HG03571 (cell line): ENCODE data around the gene NMRAL1.

Experiments used
- ATAC-seq: cut with Tn5 transposase; IDR thresholded peaks from one replicate; pipeline ENCODE4 v1.9.1; 2021; ENCODE audit not compliant: unreplicated experiment

NMRAL1 gene

DNA sequence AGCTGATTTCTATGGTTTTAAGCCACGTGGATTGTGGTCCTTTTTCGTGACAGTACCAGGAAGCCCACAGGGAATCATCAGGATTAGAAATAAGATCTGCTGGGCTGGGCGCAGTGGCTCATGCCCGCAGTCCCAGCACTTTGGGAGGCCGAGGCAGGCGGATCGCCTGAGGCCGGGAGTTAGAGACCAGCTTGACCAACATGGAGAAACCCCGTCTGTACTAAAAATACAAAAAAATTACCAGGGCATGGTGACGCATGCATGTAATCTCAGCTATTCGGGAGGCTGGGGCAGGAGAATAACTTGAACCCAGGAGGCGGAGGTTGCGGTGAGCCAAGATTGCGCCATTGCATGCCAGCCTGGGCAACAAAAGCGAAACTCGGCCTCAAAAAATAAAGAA is 6.5 kb downstream of the NMRAL1 start:
- ATAC-seq = no peak

DNA sequence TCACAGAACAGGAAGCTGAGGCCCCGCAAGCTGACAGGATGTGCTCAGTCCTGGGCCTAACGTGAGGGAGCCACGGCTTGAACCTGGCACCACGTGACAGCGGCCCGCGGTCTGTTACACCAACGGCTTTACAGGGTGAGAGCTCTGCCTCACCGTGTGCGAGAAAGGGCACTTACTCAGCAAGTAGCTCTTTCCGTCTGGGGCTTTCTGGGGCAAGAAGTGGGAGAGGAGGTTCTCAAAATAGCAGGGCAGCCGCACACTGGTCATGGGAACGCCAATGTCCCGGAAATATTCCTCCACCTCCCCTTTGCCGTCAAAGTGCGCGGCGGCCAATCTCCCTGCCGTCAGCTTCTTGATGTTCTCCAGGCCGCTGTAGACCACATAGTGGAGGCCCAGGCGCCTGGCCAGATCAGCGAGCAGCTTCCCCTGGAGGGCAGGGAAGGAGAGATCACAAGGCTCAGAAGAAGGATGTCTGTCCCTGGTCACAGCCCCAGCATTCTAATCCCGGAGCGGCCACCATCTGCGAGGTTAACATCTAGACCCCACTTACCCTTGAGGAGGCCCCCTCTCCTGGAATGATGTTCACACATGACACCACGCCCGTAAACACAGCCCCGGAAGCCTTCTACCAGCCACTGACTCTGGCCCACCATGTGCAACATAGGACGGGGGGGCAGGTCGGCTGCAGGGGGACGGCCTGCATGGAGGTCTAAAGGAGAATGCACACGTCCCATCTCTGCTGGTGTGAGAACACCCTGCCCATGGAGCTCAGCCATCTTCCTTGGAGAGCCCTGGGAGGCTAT is 8.2 kb downstream of the NMRAL1 start:
- no peak for ATAC-seq

DNA sequence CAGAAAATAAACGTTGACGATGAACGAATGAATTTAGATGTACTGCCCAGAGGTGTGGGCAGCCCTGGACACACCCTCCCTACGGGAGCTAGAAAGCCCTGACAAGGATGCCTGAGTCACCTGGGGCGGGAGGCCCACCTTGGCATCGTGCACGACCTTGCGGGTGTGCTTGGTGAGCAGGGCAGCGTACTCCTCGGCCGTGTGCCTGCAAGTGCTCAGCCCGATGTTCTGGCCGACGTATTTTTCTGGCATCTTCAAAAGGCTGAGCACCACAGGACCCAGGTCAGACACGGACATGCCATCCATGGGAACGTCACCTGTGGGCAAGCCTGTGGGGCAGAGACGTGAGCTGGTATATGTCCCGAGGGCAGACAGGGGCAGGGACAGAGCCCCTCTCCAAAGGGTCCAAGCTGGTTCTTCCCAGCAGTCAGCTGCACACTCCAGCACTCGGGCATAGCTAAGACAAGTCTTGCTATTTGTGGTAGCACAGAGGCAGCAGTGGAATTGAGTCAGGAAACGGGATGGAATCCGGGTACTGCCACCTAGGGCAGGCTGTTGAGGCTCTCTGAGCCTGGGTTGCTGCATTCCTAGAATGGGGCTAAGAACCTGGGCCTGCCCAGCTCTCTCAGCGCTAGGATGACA is 10.8 kb downstream of the NMRAL1 start:
- no peak for ATAC-seq

DNA sequence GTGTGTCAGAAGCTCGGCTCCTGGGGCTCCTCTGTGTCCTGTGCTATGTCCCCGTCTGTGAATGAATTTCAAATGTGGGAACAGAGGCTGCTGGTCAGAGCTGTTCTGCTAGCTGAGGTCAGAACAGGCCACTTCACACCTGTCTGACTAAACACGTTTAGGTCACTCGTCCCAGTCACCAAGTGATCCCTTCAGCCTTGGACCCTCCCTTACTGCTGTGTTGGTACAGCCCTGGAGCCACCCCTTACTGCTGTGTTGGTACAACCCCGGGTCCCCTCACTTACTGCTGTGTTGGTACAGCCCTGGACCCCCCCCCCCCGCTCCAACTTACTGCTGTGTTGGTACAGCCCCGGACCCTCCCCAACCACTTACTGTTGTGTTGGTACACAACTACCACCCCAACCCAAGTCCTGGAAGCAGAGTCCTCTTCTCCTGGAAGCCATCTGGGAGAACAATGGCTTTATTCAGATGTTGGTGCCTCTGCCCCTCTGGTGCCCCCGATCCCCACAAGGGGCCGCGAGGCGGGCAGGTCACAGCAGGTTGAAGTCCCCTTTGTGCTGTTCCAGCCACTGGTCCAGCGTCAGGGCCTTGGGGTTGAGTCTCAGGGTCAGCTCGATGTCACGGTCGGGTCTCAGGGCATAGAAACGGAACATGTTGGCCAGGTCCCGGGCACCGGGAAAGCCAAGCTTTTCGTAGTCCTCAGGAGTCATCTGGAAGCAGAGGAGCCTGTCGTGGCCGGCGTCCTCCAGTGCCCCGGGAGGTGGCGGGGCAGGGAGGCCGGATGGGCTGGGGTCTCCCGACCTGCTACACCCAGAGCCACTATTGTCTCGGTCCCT is 13.0 kb downstream of the NMRAL1 start:
- no peak for ATAC-seq

DNA sequence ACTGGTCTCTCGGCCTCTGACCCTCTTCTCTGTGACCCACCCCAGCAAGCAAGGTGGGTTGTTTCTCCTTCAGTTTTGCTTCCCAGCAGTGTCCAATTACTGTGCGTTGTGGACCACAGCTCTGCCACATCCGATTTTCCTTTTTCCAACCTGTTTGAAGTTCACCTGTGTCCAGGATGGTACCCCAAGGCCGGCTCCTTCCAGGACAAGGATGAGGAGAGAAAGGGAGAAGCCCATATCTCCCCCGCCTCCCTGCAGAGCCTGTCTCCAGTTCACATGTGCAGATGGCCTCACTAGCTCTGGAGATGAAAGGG is 13.5 kb downstream of the NMRAL1 start:
- ATAC-seq = no peak

DNA sequence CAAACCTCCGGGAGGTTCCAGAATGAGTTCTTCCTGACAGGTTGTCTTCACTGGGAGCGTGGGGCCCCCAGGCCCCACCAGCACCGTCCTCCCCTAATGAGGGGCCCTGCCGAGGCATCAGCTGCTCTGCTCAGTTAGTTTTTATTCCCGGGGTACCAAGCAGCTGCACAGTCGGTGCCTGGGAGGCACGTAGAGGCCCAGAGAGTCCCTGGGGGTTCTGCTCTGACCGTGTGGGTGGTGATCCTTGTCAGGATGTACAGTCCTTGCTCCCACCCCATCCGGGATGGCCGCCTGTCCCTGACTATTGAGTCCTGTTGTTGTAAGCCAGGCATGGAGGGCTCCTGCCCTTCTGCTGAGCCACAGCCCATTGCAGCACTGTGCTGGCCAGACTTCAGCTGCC is 18.5 kb downstream of the NMRAL1 start:
- no peak for ATAC-seq

DNA sequence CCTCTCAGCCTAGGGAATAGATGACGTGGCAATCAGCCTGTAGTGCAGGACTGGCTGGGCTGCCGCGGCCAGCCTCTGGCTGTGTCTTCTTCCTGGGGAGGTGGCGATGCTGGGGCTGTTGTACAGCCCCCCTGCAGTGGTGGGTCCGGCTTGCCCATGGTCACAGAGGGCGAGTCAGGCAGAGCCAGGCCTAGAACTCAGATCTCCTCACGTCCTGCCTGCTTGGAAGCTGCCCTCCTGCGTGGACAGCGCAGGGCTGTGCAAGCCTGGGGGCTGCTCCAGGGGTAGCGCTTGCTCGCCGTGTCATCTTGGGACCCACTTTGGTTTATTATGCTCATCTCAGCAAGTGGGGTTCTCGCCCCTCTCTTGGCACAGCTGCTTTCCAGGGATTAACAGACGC is 19.3 kb downstream of the NMRAL1 start:
- no peak for ATAC-seq

DNA sequence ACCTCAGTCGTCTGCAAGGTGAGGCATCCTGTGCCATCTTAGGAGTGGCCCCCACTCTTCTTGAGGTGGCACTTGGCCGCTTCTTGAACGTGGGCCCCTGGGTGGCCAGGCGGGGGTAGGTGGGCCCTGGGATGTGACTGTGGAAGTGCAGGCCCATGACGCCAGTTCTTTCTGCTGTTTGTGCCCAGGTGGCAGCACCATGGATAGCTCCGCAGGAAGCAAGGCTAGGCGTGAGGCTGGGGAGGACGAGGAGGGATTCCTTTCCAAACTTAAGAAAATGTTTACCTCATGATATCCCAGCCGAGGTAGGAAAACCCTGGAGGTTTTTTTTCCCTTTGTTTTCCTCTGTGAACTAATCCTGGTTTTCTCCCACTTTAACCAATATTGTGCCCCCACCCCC is 19.8 kb downstream of the NMRAL1 start:
- no peak for ATAC-seq

DNA sequence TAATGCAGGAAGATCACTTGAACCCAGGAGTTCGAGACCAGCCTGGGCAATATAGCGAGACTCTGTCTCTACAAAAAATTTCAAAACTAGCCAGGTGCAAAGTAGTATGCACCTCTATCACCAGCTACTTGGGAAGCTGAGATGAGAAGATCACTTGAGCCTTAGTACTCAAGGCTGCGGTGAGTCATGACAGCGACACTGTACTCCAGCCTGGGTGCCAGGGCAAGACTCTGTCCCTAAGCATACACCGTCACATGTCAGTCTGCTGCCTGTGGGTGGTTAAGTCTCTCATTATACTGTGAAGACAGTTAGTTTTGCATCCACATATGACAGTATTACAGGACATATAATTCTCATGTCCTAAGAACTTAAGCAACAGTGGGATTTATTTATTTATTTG is 21.8 kb downstream of the NMRAL1 start:
- no peak for ATAC-seq

DNA sequence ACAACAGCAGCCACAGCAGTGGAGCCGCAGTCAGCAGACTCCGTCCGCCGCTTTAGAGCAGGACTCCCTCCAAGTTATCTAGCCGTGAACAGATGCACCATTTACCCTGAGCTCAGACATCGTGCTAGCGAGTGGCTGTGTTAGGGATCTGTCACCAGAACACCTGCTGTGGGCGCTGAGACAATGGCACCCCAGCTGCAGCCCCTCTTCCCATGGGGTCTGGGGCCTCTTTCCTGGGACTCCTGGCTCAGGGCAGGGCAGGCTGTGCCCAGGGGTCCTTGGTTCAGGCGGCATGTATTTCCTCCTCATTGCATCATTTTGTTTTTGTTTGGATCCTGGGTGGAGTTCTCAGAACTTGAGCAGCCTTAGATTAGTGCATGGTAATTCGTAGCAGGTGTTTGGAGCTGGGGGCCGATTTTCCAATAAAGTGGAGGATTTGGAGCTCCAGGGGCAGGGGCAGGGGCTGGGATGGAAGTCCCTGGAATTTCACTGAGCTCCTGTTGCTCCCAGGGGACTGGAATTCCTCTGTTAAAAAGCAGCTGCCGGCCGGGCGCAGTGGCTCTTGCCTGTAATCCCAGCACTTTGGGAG is 23.4 kb downstream of the NMRAL1 start:
- no peak for ATAC-seq

DNA sequence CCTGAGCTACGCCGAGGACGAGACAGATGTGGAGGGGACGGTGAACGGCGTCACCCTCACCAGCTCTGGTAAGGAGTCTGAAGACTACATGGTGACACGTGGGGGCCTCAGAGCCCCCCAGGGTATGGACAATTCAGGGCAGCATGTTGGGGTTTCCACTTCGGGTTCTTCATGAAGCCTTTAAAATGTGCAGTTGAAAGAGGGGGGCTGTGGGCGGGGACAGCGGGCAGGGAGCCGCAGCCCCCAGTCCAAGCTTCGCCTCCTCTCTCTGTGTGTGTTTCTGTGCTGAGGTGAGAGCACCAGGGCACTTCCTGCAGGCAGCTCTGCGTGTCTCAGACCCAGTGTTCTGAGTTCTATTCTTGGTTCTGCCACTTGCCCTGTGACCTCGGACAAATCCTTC is 24.0 kb downstream of the NMRAL1 start:
- ATAC-seq = no peak

DNA sequence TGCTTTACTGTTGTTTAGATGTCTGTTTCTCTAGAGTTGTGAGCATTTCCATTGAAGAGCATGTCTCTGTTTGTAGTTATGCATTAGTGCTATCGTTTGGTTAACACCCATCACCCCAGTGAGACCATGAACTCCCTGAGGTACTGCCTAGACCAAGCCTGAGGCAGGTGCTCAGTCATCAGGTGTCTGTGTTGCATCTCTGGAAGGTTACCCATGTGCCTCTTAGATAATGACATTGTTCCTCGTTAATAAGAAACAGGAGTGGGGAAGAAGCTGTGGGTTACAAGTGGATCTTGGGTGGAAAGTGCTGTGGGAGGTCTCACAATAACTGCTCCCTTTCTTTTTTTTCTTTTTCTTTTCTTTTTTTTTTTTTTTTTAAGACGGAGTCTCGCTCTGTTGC is 30.4 kb downstream of the NMRAL1 start:
- ATAC-seq = no peak

DNA sequence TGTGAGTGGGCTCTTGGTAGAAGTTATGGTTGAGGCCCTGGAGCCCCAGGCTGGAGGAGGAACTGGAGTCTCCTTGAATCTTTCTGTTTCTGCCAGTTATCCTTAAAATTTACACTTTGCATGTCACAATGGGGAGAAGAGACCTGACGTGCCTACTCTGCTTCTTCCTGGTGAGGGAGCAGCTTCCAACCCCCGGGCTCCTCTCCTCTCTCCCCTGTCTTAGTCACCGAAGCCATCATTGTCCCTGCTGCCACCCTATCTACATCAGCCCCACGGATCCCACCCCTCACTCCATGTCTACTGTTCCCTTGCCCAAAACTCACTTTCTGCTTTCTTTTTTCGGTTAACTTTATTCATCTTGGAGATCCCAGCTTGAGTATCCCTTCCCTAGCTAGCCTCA is 31.2 kb downstream of the NMRAL1 start:
- no peak for ATAC-seq

DNA sequence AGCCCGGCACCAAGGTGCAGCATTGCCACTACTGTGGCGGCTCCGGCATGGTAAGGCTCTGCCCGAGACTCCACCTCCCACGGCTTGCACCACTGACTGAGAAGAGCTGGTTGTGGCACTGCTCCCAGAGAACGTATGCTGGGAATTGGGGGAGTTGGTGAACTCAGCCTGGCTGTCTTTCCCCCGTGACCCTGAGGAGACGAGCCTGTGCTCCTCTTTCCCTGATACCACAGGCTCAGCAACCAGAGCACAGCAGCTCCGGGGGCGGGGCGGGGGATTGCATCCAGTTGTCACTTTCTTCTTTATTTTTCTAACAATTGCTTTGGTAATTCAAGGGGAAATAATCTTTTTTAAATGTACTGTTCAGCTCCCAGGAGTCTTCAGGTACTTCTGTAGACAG is 32.1 kb downstream of the NMRAL1 start:
- no peak for ATAC-seq

DNA sequence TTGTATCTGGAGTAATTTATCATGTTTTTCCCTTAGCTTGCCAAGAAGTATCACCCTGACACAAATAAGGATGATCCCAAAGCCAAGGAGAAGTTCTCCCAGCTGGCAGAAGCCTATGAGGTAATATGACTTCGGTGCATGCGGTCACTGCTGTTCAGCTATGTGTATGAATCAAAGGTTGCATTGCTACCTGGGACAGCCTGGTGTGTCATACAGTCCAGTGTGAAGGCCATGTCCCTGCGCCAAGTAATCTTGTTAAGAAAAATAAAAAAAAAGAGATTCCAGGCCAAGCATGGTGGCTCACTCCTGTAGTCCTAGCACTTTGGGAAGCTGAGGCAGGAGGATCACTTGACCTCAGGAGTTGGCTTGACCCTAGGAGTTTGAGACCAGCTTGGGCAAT is 37.1 kb downstream of the NMRAL1 start:
- ATAC-seq = no peak

DNA sequence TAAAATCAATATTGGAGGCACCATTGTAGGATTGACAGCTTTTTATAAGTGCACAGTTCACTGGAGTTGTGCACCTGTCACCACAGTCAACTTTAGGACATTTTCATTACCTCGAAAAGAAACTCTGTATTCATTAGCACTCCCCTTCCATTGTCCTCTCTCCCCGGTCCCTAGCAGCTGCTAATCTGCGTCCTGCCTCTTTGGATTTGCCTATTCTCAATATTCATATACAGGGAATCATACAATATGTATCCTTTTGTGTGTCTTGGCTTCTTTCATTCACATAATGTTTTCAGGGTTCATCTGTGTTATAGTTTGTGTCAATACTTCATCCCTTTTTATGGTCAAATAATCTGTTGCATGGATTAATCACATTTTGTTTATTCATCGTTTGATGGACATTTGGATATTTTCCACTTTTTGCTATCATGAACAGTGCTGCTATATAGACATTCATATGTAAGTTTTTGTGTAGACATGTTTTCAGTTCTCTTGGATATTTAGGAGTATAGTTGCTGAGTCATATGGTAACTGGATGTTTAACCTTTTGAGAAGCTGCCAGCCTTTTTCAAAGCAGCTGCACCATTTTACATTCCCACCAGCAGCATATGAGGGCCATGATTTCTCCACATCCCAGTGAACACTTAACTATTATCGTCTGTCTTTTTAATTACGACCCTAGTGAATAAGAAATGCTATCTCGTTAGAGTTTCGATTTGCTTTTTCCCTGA is 38.9 kb downstream of the NMRAL1 start:
- no peak for ATAC-seq

DNA sequence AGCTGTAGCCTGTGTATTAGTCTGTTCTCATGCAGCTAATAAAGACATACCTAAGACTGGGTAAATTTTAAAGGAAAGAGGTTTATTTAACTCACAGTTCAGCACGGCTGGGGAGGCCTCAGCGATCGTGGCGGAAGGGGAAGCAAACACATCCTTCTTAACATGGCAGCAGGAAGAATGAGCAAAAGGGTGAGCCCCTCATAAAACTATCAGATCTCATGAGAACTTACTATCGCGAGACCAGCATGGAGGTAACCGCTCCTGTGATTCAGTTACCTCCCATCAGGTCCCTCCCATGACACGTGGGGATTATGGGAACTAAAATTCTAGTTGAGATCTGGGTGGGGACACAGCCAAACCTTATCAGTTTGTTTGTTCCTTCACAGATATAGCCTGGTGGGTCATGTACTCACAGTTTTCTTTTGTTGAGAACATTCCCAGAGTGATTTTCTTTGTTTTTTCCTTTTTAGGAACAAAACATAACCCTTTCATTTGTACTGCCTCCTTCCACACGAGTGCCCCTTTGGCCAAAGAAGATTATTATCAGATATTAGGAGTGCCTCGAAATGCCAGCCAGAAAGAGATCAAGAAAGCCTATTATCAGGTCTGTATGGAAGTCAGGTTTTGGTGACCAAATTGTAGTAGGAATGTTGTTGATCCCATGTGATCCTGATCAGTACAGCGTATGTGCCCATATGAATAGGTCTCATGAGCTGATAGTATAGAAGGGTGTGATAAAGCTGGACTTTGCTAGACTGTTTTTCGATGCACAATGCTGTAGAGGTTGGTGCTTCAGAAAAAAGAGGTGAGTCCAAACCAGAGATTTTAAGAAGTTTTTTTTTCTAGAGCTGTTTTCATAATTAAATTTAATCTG is 40.3 kb downstream of the NMRAL1 start:
- no peak for ATAC-seq

DNA sequence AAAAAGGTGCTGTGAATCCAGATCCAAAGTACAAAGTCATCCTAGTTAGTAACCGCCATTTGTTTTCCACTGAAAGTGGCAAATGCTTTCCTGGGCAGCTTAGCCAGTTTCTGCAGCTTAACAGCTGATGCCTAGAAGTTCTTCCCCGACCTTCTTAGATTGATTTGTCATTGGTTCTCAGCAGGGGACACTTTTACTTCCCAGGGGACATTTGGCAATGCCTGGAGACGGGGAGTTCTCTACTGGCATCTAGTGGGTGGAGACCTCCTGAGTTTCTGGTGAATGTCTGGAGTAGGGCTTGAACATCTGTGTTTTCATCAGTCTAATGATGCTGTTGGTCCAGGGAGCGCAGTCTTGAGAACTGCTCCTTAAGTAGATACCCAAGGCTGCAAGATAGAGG is 41.2 kb downstream of the NMRAL1 start:
- no peak for ATAC-seq

DNA sequence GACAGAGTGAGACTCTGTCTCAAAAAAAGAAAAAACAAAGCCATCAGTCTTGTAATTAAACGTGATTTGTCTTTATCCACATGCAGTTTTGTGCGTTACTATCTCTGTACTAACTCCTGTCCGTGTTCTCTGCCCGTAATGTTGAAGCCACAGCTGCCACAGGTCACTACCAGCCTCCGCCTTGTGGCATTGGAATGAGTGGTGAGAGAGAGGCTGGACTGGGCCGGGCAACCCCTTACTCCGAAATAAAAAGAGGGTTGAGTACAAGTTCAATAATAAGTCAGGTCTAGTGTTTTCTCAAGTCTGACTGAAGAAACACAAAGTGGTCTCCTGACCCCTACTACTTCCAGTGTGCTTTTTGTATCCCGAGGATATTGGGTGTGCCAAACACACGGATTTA is 43.4 kb downstream of the NMRAL1 start:
- ATAC-seq = no peak

DNA sequence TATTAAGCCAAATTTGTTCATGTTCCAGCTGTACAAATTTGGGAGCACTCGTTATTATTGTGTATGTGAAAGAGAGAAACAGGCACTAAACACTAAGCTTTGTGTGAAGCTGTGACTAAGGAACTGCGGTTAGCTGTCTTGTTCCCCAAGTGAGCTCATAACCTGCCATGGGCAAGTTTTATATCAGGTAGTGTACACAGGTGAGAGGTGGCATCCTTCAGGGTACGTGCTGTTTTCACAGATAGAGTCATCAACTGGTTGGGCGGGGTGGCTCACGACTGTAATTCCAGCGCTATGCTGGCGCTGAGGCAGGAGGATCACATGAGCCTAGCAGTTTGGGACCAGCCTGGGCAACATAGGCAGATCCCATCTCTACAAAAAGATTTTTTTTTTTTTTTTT is 45.9 kb downstream of the NMRAL1 start:
- no peak for ATAC-seq
